Measurements from ENCODE around the gene CACNA1A. TPM values are rescaled to one million over a fixed set of nuclear protein-coding genes. Genes with fewer than 3 reads are reported as not detected.
"Not testable (repeated sequence)": the region's sequence is repeated elsewhere in the genome, so short reads cannot be mapped to it uniquely, and the experiment has no call there.

The CACNA1A gene
- total RNA-seq, 1 donor from 2014 or later, result 7.7 TPM

DNA sequence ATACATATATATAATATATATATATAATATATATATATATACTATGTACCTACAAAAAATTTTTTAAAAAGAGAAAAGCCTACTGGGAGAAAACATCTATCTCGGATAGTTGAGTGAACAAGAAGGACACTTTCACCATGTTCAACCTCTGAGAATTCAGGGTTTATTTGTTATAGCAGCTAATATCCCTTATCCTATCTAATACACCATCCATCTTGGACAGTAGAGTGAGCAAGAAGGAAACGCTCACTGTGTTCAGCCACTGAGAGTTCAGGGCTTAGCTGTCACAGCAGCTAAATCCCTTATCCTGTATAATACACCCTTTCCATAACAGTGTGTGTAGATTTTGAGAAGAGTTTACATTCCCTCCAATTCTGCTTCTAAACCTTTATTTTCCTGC, 38.1 kb upstream of the CACNA1A start:
- no peak for DNase-seq (ENCODE audit: low spot score in 2 of 2)
- TF ChIP-seq CTCF (IDR thresholded peaks at IDR 0.05), result no peak
- Histone ChIP-seq H3K27ac (no peak overlapping the region), H3K4me3 (no peak overlapping the region), H3K4me1 (no peaks in the 10 kb centered on the region), H3K27me3 (no peaks in the 10 kb centered on the region), H3K36me3 (no peaks in the 10 kb centered on the region), H3K9me3 (peaks cover 0 to 7% of the 10 kb centered on the region in 2 donors)
- intact Hi-C loops (cut with DNase I), result no loop called here

DNA sequence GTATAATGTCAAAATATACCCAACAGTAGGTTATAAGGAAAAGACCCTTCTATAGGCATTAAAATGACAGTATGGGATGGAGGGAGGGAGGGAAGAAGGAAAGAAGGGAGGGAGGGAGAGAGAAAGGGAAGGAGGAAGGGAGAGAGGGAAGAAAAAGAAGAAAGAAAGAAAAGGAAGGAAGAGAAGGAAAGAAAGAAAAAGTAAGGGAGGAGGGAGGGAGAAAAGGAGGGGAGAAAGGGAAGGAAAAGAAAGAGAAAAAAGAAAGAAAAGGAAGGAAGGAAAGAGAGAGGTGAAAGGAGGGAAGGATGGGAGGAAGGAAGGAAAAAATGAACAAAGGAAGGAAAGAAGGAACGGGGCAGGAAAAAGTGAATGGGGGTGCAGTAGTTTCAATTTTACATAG, 35.3 kb upstream of the CACNA1A start:
- Histone ChIP-seq H3K4me1 (no peaks in the 10 kb centered on the region), H3K27me3 (no peaks in the 10 kb centered on the region), H3K36me3 (no peaks in the 10 kb centered on the region), H3K4me3 (no peak overlapping the region), H3K9me3 (peaks cover 0 to 7% of the 10 kb centered on the region in 2 donors), H3K27ac (no peak overlapping the region)
- DNase-seq (ENCODE audit: low spot score in 2 of 2), result no peak
- intact Hi-C loops (cut with DNase I), result no loop called here
- no peak for TF ChIP-seq CTCF (IDR thresholded peaks at IDR 0.05)

DNA sequence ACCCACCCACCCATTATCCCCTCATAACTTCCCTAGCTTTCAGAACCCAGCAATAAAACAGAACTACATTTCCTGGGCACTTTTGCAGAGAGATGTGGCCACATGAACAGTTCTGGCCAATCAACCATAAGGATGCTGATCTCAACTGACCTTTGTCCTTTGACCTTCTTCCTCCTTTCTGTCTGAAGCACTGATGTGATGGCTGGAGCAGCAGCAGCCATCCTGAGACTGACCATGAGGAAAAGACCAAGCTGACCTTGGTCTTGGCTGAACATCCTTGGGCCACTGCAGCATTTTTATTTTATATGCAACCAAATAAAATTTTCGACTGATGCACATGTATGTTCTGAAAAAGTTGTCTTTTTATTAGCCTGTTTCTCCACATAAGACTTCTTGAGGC, 33.1 kb upstream of the CACNA1A start:
- no peak overlapping the region for H3K4me3 ChIP-seq
- H3K27ac ChIP-seq, result no peak overlapping the region
- intact Hi-C loops (cut with DNase I), result no loop called here
- no peaks in the 10 kb centered on the region for H3K27me3 ChIP-seq
- H3K36me3 ChIP-seq, result no peaks in the 10 kb centered on the region
- H3K4me1 ChIP-seq, result no peaks in the 10 kb centered on the region
- TF ChIP-seq CTCF (IDR thresholded peaks at IDR 0.05), result no peak
- DNase-seq (ENCODE audit: low spot score in 2 of 2), result no peak
- peaks cover 0 to 7% of the 10 kb centered on the region in 2 donors for H3K9me3 ChIP-seq

GRCh38 chr19:13538601-13539253, 32.4 kb upstream of the CACNA1A start:
- Histone ChIP-seq H3K9me3 (peaks cover 0 to 7% of the 10 kb centered on the region in 2 donors), H3K4me3 (no peak overlapping the region), H3K27me3 (no peaks in the 10 kb centered on the region), H3K36me3 (no peaks in the 10 kb centered on the region), H3K27ac (no peak overlapping the region), H3K4me1 (no peaks in the 10 kb centered on the region)
- intact Hi-C loops (cut with DNase I), result no loop called here
- no peak for TF ChIP-seq CTCF (IDR thresholded peaks at IDR 0.05)
- DNase-seq (ENCODE audit: low spot score in 2 of 2), result no peak

GRCh38 chr19:13537454-13537853, 31.2 kb upstream of the CACNA1A start:
- Histone ChIP-seq H3K4me3 (no peak overlapping the region), H3K9me3 (no peaks in the 10 kb centered on the region), H3K4me1 (no peaks in the 10 kb centered on the region), H3K27me3 (no peaks in the 10 kb centered on the region), H3K27ac (no peak overlapping the region), H3K36me3 (no peaks in the 10 kb centered on the region)
- no peak for TF ChIP-seq CTCF (IDR thresholded peaks at IDR 0.05)
- no peak for DNase-seq (ENCODE audit: low spot score in 2 of 2)
- intact Hi-C loops (cut with DNase I), result no loop called here

DNA sequence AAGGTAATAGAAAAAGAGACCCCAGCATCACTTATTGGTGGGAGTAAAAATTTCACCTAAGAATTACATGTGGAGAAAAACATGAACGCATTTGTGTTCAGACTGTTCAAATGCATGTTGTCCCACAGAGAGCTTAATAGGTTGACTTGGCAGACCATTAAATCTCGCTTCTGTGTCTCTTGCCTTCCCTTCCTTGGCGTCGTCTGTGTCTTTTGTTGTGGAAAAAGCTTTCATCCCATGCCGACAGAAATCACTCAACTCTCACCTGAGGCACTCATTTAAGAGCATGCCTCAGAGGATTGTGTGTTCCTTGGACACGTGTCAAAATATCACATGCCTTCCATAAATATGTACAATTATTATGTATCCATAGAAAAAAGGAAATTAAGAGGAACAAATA, 24.4 kb upstream of the CACNA1A start:
- Histone ChIP-seq H3K27ac (no peak overlapping the region), H3K27me3 (no peaks in the 10 kb centered on the region), H3K4me3 (no peak overlapping the region), H3K9me3 (no peaks in the 10 kb centered on the region), H3K36me3 (no peaks in the 10 kb centered on the region), H3K4me1 (no peaks in the 10 kb centered on the region)
- no peak for DNase-seq (ENCODE audit: low spot score in 2 of 2)
- intact Hi-C loops (cut with DNase I), result no loop called here
- no peak for TF ChIP-seq CTCF (IDR thresholded peaks at IDR 0.05)

DNA sequence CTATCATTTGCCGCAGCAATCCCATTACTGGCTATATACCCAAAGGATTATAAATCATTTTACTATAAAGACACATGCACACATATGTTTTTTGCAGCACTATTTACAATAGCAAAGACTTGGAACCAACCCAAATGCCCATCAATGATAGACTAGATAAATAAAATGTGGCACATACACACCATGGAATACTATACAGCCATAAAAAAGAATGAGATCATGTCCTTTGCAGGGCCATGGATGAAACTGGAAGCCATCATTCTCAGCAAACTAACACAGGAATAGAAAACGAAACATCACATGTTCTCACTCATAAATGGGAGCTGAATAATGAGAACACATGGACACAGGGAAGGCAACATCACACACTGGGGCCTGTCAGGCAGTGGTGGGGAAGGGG, 23.4 kb upstream of the CACNA1A start:
- H3K4me3 ChIP-seq; H3K27me3 ChIP-seq; H3K27ac ChIP-seq; DNase-seq (ENCODE audit: low spot score in 2 of 2); intact Hi-C loops (cut with DNase I); H3K36me3 ChIP-seq; H3K9me3 ChIP-seq; H3K4me1 ChIP-seq: not testable (repeated sequence)

Data from ascending aorta (tissue), 2 donors.